Fibroblast of the aortic adventitia (primary cell): ENCODE measurements around the gene SLC15A1. TPM values are rescaled to one million over a fixed set of nuclear protein-coding genes. Genes with fewer than 3 reads are reported as not detected.

ENCODE experiments used
- DNase-seq: peaks from one replicate; pipeline ENCODE4 v3.0.0-alpha.2; 2010; ENCODE audit warnings: low read depth
- H3K4me3 ChIP-seq: 2 replicates; pipeline ENCODE4 v1.5.1; 2011; ENCODE audit warnings: low read depth, mild to moderate bottlenecking, control low read depth, low read length, moderate library complexity
- CTCF ChIP-seq: IDR thresholded peaks from 2 replicates; pipeline ENCODE4 v1.5.1; 2011; ENCODE audit warnings: mild to moderate bottlenecking, low read length, control low read depth, inconsistent platforms; ENCODE audit not compliant: insufficient read depth
- total RNA-seq: library from RNA; depleted of rRNA; stranded (reverse); fragments of >200 nt; gene quantifications from 2 replicates; pipeline ENCODE4 v1.2.3, GENCODE V29; 2012; ENCODE audit warnings: low replicate concordance

SLC15A1 gene
- total RNA-seq, 1 donor: not detected

GRCh38 chr13:98691360-98691759 lies 61.1 kb downstream of the SLC15A1 start:
- TF ChIP-seq CTCF: no peak
- H3K4me3 ChIP-seq: no peak overlapping the region
- no peak for DNase-seq

GRCh38 chr13:98690348-98691022 lies 62.0 kb downstream of the SLC15A1 start:
- no peak for TF ChIP-seq CTCF
- no peak overlapping the region for H3K4me3 ChIP-seq
- no peak for DNase-seq

GRCh38 chr13:98689347-98689968 lies 63.0 kb downstream of the SLC15A1 start:
- H3K4me3 ChIP-seq: no peak overlapping the region
- no peak for TF ChIP-seq CTCF
- no peak for DNase-seq

- no peak overlapping the region for H3K4me3 ChIP-seq
- no peak for TF ChIP-seq CTCF
- DNase-seq: no peak
Measured at GRCh38 chr13:98688373-98688772, 64.1 kb downstream of the SLC15A1 start.

GRCh38 chr13:98687319-98687718 lies 65.2 kb downstream of the SLC15A1 start:
- H3K4me3 ChIP-seq: no peak overlapping the region
- no peak for TF ChIP-seq CTCF
- DNase-seq: no peak

- no peak for DNase-seq
- TF ChIP-seq CTCF: no peak
- no peak overlapping the region for H3K4me3 ChIP-seq
Measured at GRCh38 chr13:98686270-98686669, 66.2 kb downstream of the SLC15A1 start.
